22Rv1 (cell line): ENCODE data around the gene PRDM11.

ENCODE experiments used
- ZFX ChIP-seq: fragments of 450-650 bp; IDR thresholded peaks from 2 replicates; pipeline ENCODE4 v1.6.1; 2017; ENCODE audit warnings: antibody characterized with exemption, borderline replicate concordance
- TF ChIP-seq, protein P1 (sequence below): fragments of 450-650 bp; IDR thresholded peaks from 2 replicates; pipeline ENCODE4 v1.5.1; 2017; ENCODE audit warnings: mild to moderate bottlenecking

DNA sequence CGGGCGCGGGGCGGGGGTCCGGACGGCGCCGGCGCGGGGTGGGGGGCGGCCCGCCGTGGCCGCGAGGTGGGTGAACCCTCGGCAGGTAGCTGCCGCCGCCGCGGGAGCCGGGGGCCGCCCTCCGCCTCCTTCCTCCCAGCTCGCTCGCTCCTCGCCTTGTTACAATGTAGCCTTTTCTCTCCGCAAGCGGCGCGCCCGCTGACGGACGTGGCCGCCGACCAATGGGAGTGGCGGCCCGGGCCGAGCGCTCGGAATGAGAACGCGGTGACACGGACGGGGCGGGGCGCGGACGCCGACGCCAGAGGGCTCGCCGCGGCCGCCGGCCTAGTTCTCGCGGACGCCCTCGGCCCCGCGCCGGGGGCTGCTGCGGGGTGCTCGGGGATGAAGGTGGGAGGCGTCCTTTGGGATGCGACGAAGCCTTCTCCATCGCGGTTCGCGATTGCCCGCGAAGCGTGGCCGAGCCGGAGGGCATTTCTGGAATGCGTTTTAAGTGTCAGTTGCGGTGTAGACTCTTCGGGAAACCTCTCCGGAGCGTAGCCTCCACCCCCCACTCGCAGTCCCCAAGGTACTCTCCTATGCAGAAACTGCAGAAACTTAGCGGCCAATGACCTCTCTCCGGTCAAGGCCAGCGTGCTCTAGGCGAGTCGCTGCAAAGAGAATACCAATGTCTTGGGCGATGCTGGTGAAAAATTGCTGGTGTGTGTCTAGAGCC, 734 bp downstream of the PRDM11 start:
- TF ChIP-seq, protein P1, sequence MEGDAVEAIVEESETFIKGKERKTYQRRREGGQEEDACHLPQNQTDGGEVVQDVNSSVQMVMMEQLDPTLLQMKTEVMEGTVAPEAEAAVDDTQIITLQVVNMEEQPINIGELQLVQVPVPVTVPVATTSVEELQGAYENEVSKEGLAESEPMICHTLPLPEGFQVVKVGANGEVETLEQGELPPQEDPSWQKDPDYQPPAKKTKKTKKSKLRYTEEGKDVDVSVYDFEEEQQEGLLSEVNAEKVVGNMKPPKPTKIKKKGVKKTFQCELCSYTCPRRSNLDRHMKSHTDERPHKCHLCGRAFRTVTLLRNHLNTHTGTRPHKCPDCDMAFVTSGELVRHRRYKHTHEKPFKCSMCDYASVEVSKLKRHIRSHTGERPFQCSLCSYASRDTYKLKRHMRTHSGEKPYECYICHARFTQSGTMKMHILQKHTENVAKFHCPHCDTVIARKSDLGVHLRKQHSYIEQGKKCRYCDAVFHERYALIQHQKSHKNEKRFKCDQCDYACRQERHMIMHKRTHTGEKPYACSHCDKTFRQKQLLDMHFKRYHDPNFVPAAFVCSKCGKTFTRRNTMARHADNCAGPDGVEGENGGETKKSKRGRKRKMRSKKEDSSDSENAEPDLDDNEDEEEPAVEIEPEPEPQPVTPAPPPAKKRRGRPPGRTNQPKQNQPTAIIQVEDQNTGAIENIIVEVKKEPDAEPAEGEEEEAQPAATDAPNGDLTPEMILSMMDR, result no peak
- TF ChIP-seq ZFX, result no peak
